Adrenal gland (tissue), 12 donors: ENCODE results near the gene NPC1L1. TPM values are rescaled to one million over a fixed set of nuclear protein-coding genes. Genes with fewer than 3 reads are reported as not detected.

Experiments used
- DNase-seq, 7 donors: peaks; one replicate each; pipeline ENCODE4 v3.0.0-alpha.2; 2019 to 2020
- H3K27ac ChIP-seq, 5 donors: fragments of 200-600 bp; sonication (generic) in 4 of 5; 1 replicate in 3 of 5; 2 replicates in 2 of 5; pipeline versions ENCODE4 v1.5.1 to v1.8.0; 2016 to 2020; ENCODE audit warnings: mild to moderate bottlenecking in 1 of 5
- H3K27me3 ChIP-seq: fragments of 200-600 bp; 2 replicates; pipeline ENCODE4 v1.8.0; 2021
- H3K36me3 ChIP-seq, 2 donors: fragments of 200-600 bp; replicated peaks in 1 of 2; 1 replicate in 1 of 2; 2 replicates in 1 of 2; pipeline versions ENCODE4 v1.5.1 to v1.8.0; 2018 to 2022
- H3K4me1 ChIP-seq, 2 donors: fragments of 200-600 bp; replicated peaks in 1 of 2; 1 replicate in 1 of 2; 2 replicates in 1 of 2; pipeline versions ENCODE4 v1.5.1 to v1.8.0; 2018 to 2021
- H3K4me3 ChIP-seq, 4 donors: fragments of 200-600 bp; sonication (generic) in 3 of 4; one replicate each; pipeline ENCODE4 v1.5.1; 2016 to 2018
- H3K9me3 ChIP-seq, 3 donors: fragments of 200-600 bp; sonication (generic) in 1 of 3; replicated peaks in 1 of 3; 1 replicate in 2 of 3; 2 replicates in 1 of 3; pipeline versions ENCODE4 v1.5.1 to v1.8.0; 2016 to 2021
- POLR2A ChIP-seq, 2 donors: fragments of 450-650 bp; IDR thresholded peaks; one replicate each; pipeline ENCODE4 v1.6.1; 2017; ENCODE audit warnings: antibody characterized with exemption in 2 of 2, mild to moderate bottlenecking in 2 of 2, moderate library complexity in 1 of 2
- WGBS, 4 donors: extraction: QIAGEN DNeasy Blood & Tissue Kit in 2 of 4; methylation state at CpG; one replicate each; pipeline versions ENCODE4 v1.1.5 to v1.1.7; 2013 to 2017; 5-methylcytosine and 5-hydroxymethylcytosine counted together
- intact Hi-C, 2 donors: fragments of 100-400 bp; cut with DNase I; formaldehyde crosslinking; loops; one replicate each; pipeline versions ENCODE4 v1.14.1 to v1.15.0; 2022 to 2023
- polyA plus RNA-seq, 3 donors: library from polyadenylated mRNA; stranded (reverse); fragments of 200-250 nt in 2 of 3; fragments of 350-450 nt in 1 of 3; fragmentation: Illumina TruSeq in 1 of 3; extraction: RNeasy Lipid Tissue Mini Kit (QIAGEN cat#74804) in 1 of 3; gene quantifications; one replicate each; pipeline ENCODE4 v1.2.3, GENCODE V29; 2013 to 2014
- total RNA-seq, 9 donors: library from RNA; depleted of rRNA in 4 of 9; stranded (reverse); fragments of >200 nt in 4 of 9; fragments of 120-200 nt in 1 of 9; fragmentation: NEBNext Ultra II Directional in 1 of 9; extraction: Animal tissue kit (Norgen Biotek cat#: 25700) in 1 of 9; gene quantifications; one replicate each; pipeline versions ENCODE4 v1.1.0 to v1.2.4, GENCODE V29; 2013 to 2023
- TF ChIP-seq, protein P1 (sequence below), 6 experiments: fragments of 450-650 bp in 4 of 6; fragments of 200-600 bp in 2 of 6; sonication (generic) in 1 of 6; IDR thresholded peaks; 1 replicate in 5 of 6; 2 replicates in 1 of 6; pipeline versions ENCODE4 v1.5.1 to v1.8.0; 2016 to 2021; ENCODE audit warnings: antibody characterized with exemption in 6 of 6, mild to moderate bottlenecking in 2 of 6, moderate library complexity in 1 of 6
- donor health status: healthy with polysubstance abuse.
- donor health status: Bipolar disorder and iron deficiency.
- donor health status: DM: yes; HTN: yes; CAD: no.
- donor health status: DM: no; HTN: no; CAD: no.
- donor health status: DM: no; HTN: no; CAD: no.
- donor health status: DM: yes; HTN: yes; CAD: no.

The NPC1L1 gene
- total and polyA plus RNA-seq, 12 donors: under 0.01 to 0.48 (median 0.08) TPM; not detected in 2

DNA sequence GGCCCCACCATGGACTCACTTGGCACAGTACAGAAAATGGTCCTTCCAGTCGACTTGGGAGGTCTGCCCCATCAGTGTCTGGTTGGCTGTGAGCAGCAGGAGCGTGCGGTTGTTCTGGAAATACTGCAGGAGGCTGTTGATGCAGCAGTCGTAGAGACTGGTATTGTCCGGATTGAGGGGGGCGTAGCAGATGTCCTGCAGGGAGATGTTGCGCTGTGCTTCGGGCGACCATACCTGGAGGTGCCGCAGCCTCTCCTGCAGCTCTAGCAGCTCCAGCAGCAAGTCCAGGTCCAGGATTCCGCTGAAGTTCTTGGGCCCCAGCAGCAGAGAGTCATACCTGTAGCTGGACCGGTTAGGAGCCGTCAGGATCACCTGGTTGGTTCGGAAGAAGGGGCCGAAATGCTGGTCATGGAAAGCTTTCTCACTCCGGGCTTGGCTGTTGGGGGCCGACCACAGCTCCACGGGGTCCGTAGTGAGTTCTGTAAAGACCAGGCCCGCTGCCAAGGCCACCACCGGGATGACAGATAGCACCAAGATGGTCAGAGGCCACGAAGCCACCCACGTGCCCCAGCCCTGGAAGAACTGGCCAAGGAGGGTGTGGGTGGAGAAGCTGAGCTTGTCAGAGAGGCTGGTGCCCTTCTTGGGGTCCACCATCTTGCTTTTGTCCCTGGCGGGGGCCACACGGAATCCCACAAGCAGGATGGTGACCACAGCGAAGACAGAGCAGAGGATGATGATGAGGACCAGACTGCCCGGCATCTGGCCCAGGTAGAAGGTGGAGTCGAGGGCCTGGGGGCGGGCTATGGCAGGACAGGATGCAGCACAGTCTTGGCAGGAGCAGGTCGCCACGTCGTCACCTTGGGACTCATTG, 2.1 kb downstream of the NPC1L1 start:
- WGBS, 4 donors: 82 to 90% (median 85%) methylated on average over 22 to 32 of the region's 32 CpGs

DNA sequence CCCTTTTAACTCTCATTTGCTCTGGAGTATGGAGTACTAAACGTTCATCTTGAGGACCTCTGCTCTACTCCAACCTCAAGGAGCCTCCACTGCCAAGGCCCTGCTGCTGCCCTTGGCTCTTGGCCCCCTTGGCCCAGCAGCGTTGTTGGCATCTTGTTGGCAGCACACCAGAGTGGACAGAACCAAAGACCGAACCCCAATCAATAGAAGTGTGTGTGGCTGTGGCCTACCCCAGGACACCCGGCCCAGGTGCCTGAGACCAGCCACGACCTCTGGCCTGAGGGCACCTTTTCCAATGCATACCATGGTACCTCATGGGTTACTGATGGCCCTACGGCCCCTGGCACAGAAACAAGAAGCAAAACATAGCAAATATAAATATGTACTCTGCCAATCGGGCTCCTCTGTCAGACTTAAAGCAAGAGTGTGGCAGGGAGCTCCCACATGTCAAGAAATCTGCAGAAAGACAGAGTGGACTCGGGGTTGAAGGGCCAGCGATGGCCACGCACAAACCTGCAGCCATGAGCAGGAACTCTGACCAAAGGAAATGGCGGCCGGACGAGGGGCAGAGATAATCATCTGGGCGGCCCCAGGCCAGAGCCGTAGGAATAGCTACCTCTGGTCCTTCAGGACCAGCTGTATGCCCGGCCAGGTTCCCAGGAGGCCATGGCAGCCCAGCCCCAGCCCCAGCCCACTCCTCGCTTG, 2.9 kb downstream of the NPC1L1 start:
- Histone ChIP-seq H3K27me3 (no peaks in the 10 kb centered on the region), H3K9me3 (no peaks in the 10 kb centered on the region), H3K27ac (no peak overlapping the region), H3K4me1 (no peaks in the 10 kb centered on the region), H3K4me3 (no peak overlapping the region), H3K36me3 (no peaks in the 10 kb centered on the region)
- 86 to 94% (median 88%) methylated on average over 15 to 17 of the region's 17 CpGs for WGBS, 4 donors
- TF ChIP-seq, protein P1, sequence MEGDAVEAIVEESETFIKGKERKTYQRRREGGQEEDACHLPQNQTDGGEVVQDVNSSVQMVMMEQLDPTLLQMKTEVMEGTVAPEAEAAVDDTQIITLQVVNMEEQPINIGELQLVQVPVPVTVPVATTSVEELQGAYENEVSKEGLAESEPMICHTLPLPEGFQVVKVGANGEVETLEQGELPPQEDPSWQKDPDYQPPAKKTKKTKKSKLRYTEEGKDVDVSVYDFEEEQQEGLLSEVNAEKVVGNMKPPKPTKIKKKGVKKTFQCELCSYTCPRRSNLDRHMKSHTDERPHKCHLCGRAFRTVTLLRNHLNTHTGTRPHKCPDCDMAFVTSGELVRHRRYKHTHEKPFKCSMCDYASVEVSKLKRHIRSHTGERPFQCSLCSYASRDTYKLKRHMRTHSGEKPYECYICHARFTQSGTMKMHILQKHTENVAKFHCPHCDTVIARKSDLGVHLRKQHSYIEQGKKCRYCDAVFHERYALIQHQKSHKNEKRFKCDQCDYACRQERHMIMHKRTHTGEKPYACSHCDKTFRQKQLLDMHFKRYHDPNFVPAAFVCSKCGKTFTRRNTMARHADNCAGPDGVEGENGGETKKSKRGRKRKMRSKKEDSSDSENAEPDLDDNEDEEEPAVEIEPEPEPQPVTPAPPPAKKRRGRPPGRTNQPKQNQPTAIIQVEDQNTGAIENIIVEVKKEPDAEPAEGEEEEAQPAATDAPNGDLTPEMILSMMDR (IDR thresholded peaks at IDR 0.05): no peak
- no peak for TF ChIP-seq POLR2A (IDR thresholded peaks at IDR 0.05)
- intact Hi-C loops: no loop called here
- no peak for DNase-seq

More for the DNA sequence above, 2.1 kb downstream of the NPC1L1 start:
- Histone ChIP-seq H3K36me3 (no peaks in the 10 kb centered on the region), H3K27ac (no peak overlapping the region), H3K4me1 (no peaks in the 10 kb centered on the region), H3K4me3 (no peak overlapping the region), H3K9me3 (no peaks in the 10 kb centered on the region), H3K27me3 (no peaks in the 10 kb centered on the region)
- DNase-seq: no peak
- TF ChIP-seq, protein P1 (IDR thresholded peaks at IDR 0.05): no peak
- TF ChIP-seq POLR2A (IDR thresholded peaks at IDR 0.05): no peak
- intact Hi-C loops: no loop called here

DNA sequence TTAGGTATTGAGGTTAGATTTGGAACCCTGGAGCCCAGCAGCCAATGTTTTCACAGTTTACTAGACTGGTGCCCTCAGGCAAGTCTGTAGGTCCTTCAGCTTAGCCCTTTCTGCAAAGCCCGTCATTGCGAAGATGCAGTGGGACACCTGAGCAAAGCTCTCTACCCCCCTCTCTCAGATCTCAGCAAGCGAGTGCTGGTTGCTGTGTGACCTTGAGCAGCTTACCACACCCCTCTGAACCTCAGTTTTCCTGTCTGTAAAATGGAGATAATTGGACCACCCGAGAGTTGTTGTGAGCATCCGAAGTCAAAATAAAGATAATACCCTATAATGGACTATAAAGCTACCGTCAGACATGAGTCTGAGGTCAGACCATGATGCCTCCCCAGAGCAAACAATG, 3.7 kb downstream of the NPC1L1 start:
- Histone ChIP-seq H3K27ac (no peak overlapping the region), H3K4me3 (no peak overlapping the region), H3K9me3 (no peaks in the 10 kb centered on the region), H3K36me3 (no peaks in the 10 kb centered on the region), H3K4me1 (no peaks in the 10 kb centered on the region), H3K27me3 (no peaks in the 10 kb centered on the region)
- no peak for TF ChIP-seq POLR2A (IDR thresholded peaks at IDR 0.05)
- TF ChIP-seq, protein P1 (IDR thresholded peaks at IDR 0.05): no peak
- WGBS, 4 donors: 90 to 97% (median 96%) methylated on average over 5 to 6 of the region's 6 CpGs
- intact Hi-C loops: no loop called here
- no peak for DNase-seq

DNA sequence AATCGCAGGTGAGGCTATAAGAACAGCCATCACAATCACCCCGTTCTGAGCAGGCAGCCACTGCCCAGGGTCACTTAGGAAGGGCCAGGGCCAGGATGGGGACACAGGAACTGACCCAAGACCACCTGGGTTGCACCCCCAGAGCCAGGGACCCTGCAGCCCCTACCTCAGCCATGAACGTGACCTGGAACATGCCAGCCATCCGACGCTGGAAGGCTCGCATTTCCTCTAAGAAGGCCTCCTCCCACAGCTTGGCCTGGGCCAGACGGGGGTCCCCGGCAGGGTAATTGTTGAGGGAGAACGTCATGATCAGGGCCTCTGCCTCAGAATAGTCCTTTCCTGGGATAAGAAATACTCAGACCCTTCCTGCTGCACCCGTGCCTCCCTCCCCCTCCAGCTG, 5.0 kb downstream of the NPC1L1 start:
- Histone ChIP-seq H3K4me3 (no peak overlapping the region), H3K27ac (no peak overlapping the region), H3K4me1 (no peaks in the 10 kb centered on the region), H3K27me3 (no peaks in the 10 kb centered on the region), H3K36me3 (no peaks in the 10 kb centered on the region), H3K9me3 (no peaks in the 10 kb centered on the region)
- no peak for TF ChIP-seq POLR2A (IDR thresholded peaks at IDR 0.05)
- DNase-seq: no peak
- intact Hi-C loops: no loop called here
- WGBS, 4 donors: 74 to 86% (median 83%) methylated on average over 7 to 10 of the region's 10 CpGs
